ENCODE data around the gene EFCAB13. TPM values are rescaled to one million over a fixed set of nuclear protein-coding genes. Genes with fewer than 3 reads are reported as not detected.
"Not testable (repeated sequence)": the region's sequence is repeated elsewhere in the genome, so short reads cannot be mapped to it uniquely, and the experiment has no call there.

The EFCAB13 gene
- total RNA-seq, 1 donor = 3.9 TPM

- no peak for TF ChIP-seq CTCF (IDR thresholded peaks at IDR 0.05; ENCODE audit: insufficient read depth, low read depth, low read length)
- no peak for DNase-seq (ENCODE audit: low read depth)
Observed at GRCh38 chr17:47358652-47359051, 34.9 kb downstream of the EFCAB13 start.

DNA sequence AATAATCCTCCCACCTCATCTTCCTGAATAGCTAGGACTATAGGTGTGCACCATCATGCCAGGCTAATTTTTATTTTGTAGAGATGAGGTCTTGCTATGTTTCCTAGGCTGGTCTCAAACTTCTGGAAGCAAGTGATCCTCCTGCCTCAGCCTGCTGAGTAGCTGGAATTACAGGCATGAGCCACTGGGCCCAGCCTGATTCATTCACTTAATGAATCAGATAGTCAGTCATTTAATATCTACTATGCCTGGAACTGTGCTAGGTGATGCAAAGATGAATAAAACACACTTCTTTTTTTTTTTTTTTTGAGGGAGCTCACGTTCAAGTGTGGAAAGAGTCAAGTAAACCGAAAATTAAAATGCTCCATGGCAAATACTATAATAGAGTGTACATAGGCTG lies 39.4 kb downstream of the EFCAB13 start:
- H3K4me3 ChIP-seq (ENCODE audit: low read depth, low read length) = no peak overlapping the region
- no peak for DNase-seq (ENCODE audit: low read depth)
- TF ChIP-seq CTCF (IDR thresholded peaks at IDR 0.05; ENCODE audit: insufficient read depth, low read depth, low read length) = no peak

More at GRCh38 chr17:47358652-47359051, 34.9 kb downstream of the EFCAB13 start:
- no peak overlapping the region for H3K4me3 ChIP-seq (ENCODE audit: low read depth, low read length)

DNA sequence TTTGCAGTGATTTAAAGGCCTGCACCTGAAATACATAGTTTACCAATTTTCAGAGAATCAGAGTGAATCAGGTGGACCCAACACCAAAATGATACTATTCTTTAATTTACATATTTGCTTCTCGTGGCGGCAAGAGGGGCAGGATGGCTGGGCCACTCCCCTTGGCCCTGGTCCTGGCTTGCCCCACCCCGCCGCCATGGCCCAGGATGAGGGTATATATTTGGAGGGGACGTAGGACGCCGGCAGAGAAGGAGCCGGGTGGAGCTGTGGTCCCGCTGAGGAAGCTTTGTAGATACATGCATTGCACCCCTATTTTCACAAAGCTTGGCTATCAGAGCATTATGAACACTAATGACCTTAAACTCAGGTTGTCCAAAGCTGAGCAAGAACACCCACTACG lies 43.5 kb downstream of the EFCAB13 start:
- DNase-seq (ENCODE audit: low read depth) = no peak
- H3K4me3 ChIP-seq (ENCODE audit: low read depth, low read length) = no peak overlapping the region
- no peak for TF ChIP-seq CTCF (IDR thresholded peaks at IDR 0.05; ENCODE audit: insufficient read depth, low read depth, low read length)

- TF ChIP-seq CTCF (IDR thresholded peaks at IDR 0.05; ENCODE audit: insufficient read depth, low read depth, low read length) = no peak
- no peak overlapping the region for H3K4me3 ChIP-seq (ENCODE audit: low read depth, low read length)
- no peak for DNase-seq (ENCODE audit: low read depth)
Observed at GRCh38 chr17:47368262-47368661, 44.5 kb downstream of the EFCAB13 start.

DNA sequence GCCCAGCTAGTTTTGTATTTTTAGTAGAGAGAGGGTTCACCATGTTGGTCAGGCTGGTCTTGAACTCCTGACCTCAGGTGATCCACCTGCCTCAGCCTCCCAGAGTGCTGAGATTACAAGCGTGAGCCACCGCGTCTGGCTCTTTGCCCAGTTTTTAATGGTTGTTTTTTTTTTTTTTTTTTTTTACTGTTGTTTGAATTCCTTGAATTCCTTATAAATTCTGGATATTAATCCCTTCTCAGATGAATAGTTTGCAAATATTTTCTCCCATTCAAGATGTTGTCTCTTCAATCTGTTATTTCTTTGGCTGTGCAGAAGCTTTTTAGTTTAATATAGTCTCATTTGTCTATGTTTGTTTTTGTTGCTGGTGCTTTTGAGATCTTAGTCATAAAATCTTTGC lies 47.1 kb downstream of the EFCAB13 start:
- peak; percentile 5 for DNase-seq (ENCODE audit: low read depth)

DNA sequence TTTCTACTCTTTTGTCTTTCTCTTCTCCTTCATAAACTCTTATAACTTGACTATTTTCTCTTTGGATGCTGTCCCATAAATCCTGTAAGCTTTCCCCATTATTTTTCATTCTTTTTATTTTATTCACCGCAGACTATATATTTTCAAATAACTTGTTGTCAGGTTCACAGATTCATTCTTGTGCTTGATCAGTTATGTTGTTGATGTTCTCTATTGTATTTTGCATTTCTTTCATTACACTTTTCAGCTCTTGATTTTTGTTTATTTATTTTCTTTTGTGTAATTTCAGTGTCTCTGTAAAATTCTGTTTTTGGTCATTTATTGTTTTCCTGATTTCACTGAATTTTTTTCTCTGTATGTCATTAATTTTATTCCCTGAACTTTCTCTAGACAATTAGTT lies 49.2 kb downstream of the EFCAB13 start:
- H3K4me3 ChIP-seq (ENCODE audit: low read depth, low read length) = no peak overlapping the region
- no peak for TF ChIP-seq CTCF (IDR thresholded peaks at IDR 0.05; ENCODE audit: insufficient read depth, low read depth, low read length)
- DNase-seq (ENCODE audit: low read depth) = no peak

More for the DNA sequence above, 47.1 kb downstream of the EFCAB13 start:
- not testable (repeated sequence) for H3K4me3 ChIP-seq (ENCODE audit: low read depth, low read length)

GRCh38 chr17:47376247-47376646 lies 52.5 kb downstream of the EFCAB13 start:
- no peak for DNase-seq (ENCODE audit: low read depth)
- H3K4me3 ChIP-seq (ENCODE audit: low read depth, low read length) = no peak overlapping the region
- TF ChIP-seq CTCF (IDR thresholded peaks at IDR 0.05; ENCODE audit: insufficient read depth, low read depth, low read length) = no peak

Data from fibroblast of villous mesenchyme (primary cell).